Measurements from ENCODE around the gene PET117. TPM values are rescaled to one million over a fixed set of nuclear protein-coding genes. Genes with fewer than 3 reads are reported as not detected.

The PET117 gene
- total RNA-seq, 1 experiment from 2014 or later = 25.0 TPM

DNA sequence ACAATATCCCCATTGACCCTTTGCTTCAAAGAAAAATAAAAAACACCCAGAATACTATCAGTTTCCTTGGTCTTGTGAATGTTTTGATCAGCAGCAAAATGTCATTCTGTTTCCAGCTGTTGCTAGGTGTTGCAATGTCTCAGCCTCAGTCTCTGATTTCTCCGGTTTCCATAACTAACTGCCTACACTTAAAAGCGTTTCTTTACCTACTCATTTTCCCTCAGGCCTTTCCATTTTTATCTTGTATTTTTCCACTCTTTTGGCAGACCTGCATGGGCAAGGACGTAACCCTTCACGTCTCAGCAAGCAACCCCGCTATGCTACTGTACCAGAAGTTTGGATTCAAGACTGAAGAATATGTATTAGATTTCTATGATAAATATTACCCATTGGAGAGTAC is 49.4 kb downstream of the PET117 start:
- H3K27ac Mint-ChIP-seq = no peak overlapping the region
- WGBS (ENCODE audit: extremely low coverage, insufficient read length, low lambda C conversion rate) = no CpG with 5 or more reads among the region's 5 CpGs

More for the DNA sequence above, 49.4 kb downstream of the PET117 start:
- Histone ChIP-seq H3K4ac (ENCODE audit: low read depth, low read length) (no peak overlapping the region), H3K14ac (ENCODE audit: insufficient read depth, low read length) (no peak overlapping the region), H3T11ph (ENCODE audit: low read length) (no peak overlapping the region), H4K91ac (ENCODE audit: insufficient read length, low read depth, low read length) (no peak overlapping the region), H3K18ac (ENCODE audit: insufficient read length, low read depth, low read length) (no peak overlapping the region), H2BK12ac (ENCODE audit: insufficient read length, low read depth, low read length) (no peak overlapping the region), H4K8ac (replicated peaks; ENCODE audit: insufficient read length, low read depth, low read length) (no peak overlapping the region), H4K20me1 (ENCODE audit: control insufficient read depth, insufficient read depth, insufficient read length) (no peaks in the 10 kb centered on the region), H2BK5ac (ENCODE audit: insufficient read length, low read length) (no peak overlapping the region), H2BK15ac (ENCODE audit: low read depth, low read length) (no peak overlapping the region), H2AK5ac (ENCODE audit: insufficient read length, low read length) (no peak overlapping the region), H3K23ac (ENCODE audit: insufficient read length, low read depth, low read length) (no peak overlapping the region), H3K9ac (ENCODE audit: extremely low read depth, insufficient read length, low read length) (no peak overlapping the region), H2AFZ (ENCODE audit: low read length) (no peak overlapping the region), H3K23me2 (ENCODE audit: insufficient read length, low read depth, low read length, poor library complexity, severe bottlenecking) (no peaks in the 10 kb centered on the region), H3K79me1 (ENCODE audit: insufficient read depth, low read depth, low read length, poor library complexity, severe bottlenecking) (no peaks in the 10 kb centered on the region), H2BK20ac (ENCODE audit: low read depth, low read length, poor library complexity, severe bottlenecking) (no peak overlapping the region), H3K79me2 (ENCODE audit: insufficient read depth, low read length) (no peaks in the 10 kb centered on the region), H3K27ac (ENCODE audit: insufficient read length, low read depth, low read length) (no peak overlapping the region), H3K9me3 (ENCODE audit: control insufficient read depth, low read depth, low read length) (no peaks in the 10 kb centered on the region), H3K4me1 (ENCODE audit: insufficient read depth, low read length) (no peaks in the 10 kb centered on the region), H3K27me3 (ENCODE audit: insufficient read depth, low read length) (no peaks in the 10 kb centered on the region), H4K5ac (ENCODE audit: insufficient read length, low read depth, low read length) (no peak overlapping the region), H3K4me2 (ENCODE audit: insufficient read depth, insufficient read length, low read length) (no peak overlapping the region), H3K56ac (ENCODE audit: insufficient read length, low read depth, low read length) (no peak overlapping the region), H2BK120ac (ENCODE audit: low read depth, low read length, poor library complexity, severe bottlenecking) (no peak overlapping the region)
- TF ChIP-seq, protein P1, sequence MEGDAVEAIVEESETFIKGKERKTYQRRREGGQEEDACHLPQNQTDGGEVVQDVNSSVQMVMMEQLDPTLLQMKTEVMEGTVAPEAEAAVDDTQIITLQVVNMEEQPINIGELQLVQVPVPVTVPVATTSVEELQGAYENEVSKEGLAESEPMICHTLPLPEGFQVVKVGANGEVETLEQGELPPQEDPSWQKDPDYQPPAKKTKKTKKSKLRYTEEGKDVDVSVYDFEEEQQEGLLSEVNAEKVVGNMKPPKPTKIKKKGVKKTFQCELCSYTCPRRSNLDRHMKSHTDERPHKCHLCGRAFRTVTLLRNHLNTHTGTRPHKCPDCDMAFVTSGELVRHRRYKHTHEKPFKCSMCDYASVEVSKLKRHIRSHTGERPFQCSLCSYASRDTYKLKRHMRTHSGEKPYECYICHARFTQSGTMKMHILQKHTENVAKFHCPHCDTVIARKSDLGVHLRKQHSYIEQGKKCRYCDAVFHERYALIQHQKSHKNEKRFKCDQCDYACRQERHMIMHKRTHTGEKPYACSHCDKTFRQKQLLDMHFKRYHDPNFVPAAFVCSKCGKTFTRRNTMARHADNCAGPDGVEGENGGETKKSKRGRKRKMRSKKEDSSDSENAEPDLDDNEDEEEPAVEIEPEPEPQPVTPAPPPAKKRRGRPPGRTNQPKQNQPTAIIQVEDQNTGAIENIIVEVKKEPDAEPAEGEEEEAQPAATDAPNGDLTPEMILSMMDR (conservative IDR thresholded peaks at IDR 0.05) = no peak
- no peaks in the 10 kb centered on the region for H3K4me1 Mint-ChIP-seq
- no peak for DNase-seq
- H3K4me3 Mint-ChIP-seq = no peak overlapping the region
- no peaks in the 10 kb centered on the region for H3K27me3 Mint-ChIP-seq (ENCODE audit: low read depth)
- peaks cover 26 to 51% (median 35%) of the 10 kb centered on the region in 3 experiments for H3K36me3 Mint-ChIP-seq (ENCODE audit: insufficient read depth in 1 of 3, low read depth in 3 of 3)
- H3K9me3 Mint-ChIP-seq = no peaks in the 10 kb centered on the region
